ENCODE measurements around the gene PDE10A. TPM values are rescaled to one million over a fixed set of nuclear protein-coding genes. Genes with fewer than 3 reads are reported as not detected.

PDE10A gene
- total and polyA plus RNA-seq, 9 of the 15 experiments (the other 6 are each of a cell fraction or from before 2014, with no cell fraction given): 0.04 TPM; not detected in 8

GRCh38 chr6:165599121-165599520, 63.9 kb downstream of the PDE10A start:
- Histone ChIP-seq H4K20me1 (replicated peaks; ENCODE audit: control insufficient read depth, insufficient read depth, low read length) (no peaks in the 10 kb centered on the region), H3K4me1 (replicated peaks in 1 of 2; ENCODE audit: control insufficient read depth in 2 of 2, insufficient read depth in 2 of 2, low read length in 2 of 2) (no peaks in the 10 kb centered on the region), H2AFZ (ENCODE audit: low read depth, low read length) (no peak overlapping the region), H3K27me3 (ENCODE audit: control insufficient read depth in 2 of 2, insufficient read depth in 2 of 2, low read length in 2 of 2) (no peaks in the 10 kb centered on the region), H3K27ac (ENCODE audit: extremely low read depth, low read depth, low read length) (no peak overlapping the region), H3K36me3 (ENCODE audit: control insufficient read depth, insufficient read depth, low read length) (no peaks in the 10 kb centered on the region), H3K4me2 (ENCODE audit: insufficient read depth, low read length) (no peak overlapping the region), H3K4me3 (no peak overlapping the region), H3K9ac (ENCODE audit: insufficient read depth in 1 of 2, low read depth in 2 of 2, low read length in 2 of 2) (no peak overlapping the region), H3K9me1 (ENCODE audit: control insufficient read depth, insufficient read depth, low read length) (no peaks in the 10 kb centered on the region), H3K9me3 (replicated peaks; ENCODE audit: control insufficient read depth, insufficient read depth, low read depth, low read length) (no peaks in the 10 kb centered on the region), H3K79me2 (ENCODE audit: control insufficient read depth, insufficient read depth, low read length) (no peaks in the 10 kb centered on the region)
- FAIRE-seq (no peak), DNase-seq (ENCODE audit: extremely low read depth in 1 of 4, low spot score in 3 of 4) (no peak), ATAC-seq (no peak)
- ChIA-PET CTCF (ENCODE audit: low intra/inter-chr PET ratio) (no interaction called here), POLR2A (no interaction called here)
- BruUV-seq (replicated peaks): no TSS peak
- in situ Hi-C loops (cut with MboI) (no loop called here), intact Hi-C loops (cut with micrococcal nuclease) (no loop called here)
- 0% methylated on average over 3 of the region's 3 CpGs for WGBS (ENCODE audit: insufficient coverage, low coverage, missing lambda C conversion rate)
- no peak for TF ChIP-seq U2AF2 (optimal IDR thresholded peaks at IDR 0.05; ENCODE audit: low read depth, low read length)
- TF ChIP-seq ZKSCAN8 (CRISPR knock-in tag; IDR thresholded peaks at IDR 0.05): no peak
- no peak for TF ChIP-seq ZNF518B (CRISPR knock-in tag; IDR thresholded peaks at IDR 0.05)
- TF ChIP-seq ZBTB49 (CRISPR knock-in tag; IDR thresholded peaks at IDR 0.05; ENCODE audit: borderline replicate concordance): no peak
- TF ChIP-seq TAL1 (IDR thresholded peaks at IDR 0.05): no peak
- TF ChIP-seq SMAD2 (IDR thresholded peaks at IDR 0.05; ENCODE audit: low read depth, low read length): no peak
- TF ChIP-seq PPARD (CRISPR knock-in tag; IDR thresholded peaks at IDR 0.05): no peak
- no peak for TF ChIP-seq NCOA2 (IDR thresholded peaks at IDR 0.05; ENCODE audit: partially characterized antibody in 2 of 2)
- TF ChIP-seq ZNF282 (CRISPR knock-in tag; IDR thresholded peaks at IDR 0.05): no peak
- no peak for TF ChIP-seq CHD2 (IDR thresholded peaks at IDR 0.05; ENCODE audit: low read depth, low read length)
- no peak for TF ChIP-seq ZC3H11A (IDR thresholded peaks at IDR 0.05; ENCODE audit: low read depth, low read length)
- no peak for TF ChIP-seq TEAD1 (CRISPR knock-in tag; IDR thresholded peaks at IDR 0.05)
- TF ChIP-seq ZNF436 (CRISPR knock-in tag; IDR thresholded peaks at IDR 0.05): no peak
- no peak for TF ChIP-seq NR2C1 (IDR thresholded peaks at IDR 0.05)
- TF ChIP-seq NR2C1 (tag; IDR thresholded peaks at IDR 0.05): no peak
- no peak for TF ChIP-seq FOXP1 (CRISPR knock-in tag; IDR thresholded peaks at IDR 0.05)
- no peak for TF ChIP-seq ZNF212 (CRISPR knock-in tag; IDR thresholded peaks at IDR 0.05)
- no peak for TF ChIP-seq MYBL2 (IDR thresholded peaks at IDR 0.05; ENCODE audit: low read depth)
- no peak for TF ChIP-seq MYBL2 (CRISPR knock-in tag; IDR thresholded peaks at IDR 0.05; ENCODE audit: borderline replicate concordance)
